Nephron progenitor cell (in vitro differentiated cells): ENCODE data around the gene ANKRD1.
A peak's percentile ranks its signal among the peaks of the same experiment; 100 is the strongest.

ENCODE experiments used
- DNase-seq: peaks from one replicate; pipeline ENCODE4 v3.0.0; 2021
- H3K27ac Mint-ChIP-seq: 2 replicates; pipeline ENCODE4 v1.8.0; 2021; ENCODE audit warnings: mild to moderate bottlenecking, moderate library complexity, mixed read lengths
- H3K27me3 Mint-ChIP-seq: 2 replicates; pipeline ENCODE4 v1.8.0; 2021; ENCODE audit warnings: mild to moderate bottlenecking, low read depth, mixed read lengths; ENCODE audit not compliant: poor library complexity
- H3K36me3 Mint-ChIP-seq: 2 replicates; pipeline ENCODE4 v1.8.0; 2021; ENCODE audit warnings: low read depth, mixed read lengths
- H3K4me1 Mint-ChIP-seq: 2 replicates; pipeline ENCODE4 v1.8.0; 2021; ENCODE audit warnings: mixed read lengths
- H3K4me3 Mint-ChIP-seq: 2 replicates; pipeline ENCODE4 v1.8.0; 2021; ENCODE audit warnings: mild to moderate bottlenecking, moderate library complexity, mixed read lengths
- H3K9me3 Mint-ChIP-seq: 2 replicates; pipeline ENCODE4 v1.8.0; 2021; ENCODE audit warnings: mild to moderate bottlenecking, moderate library complexity, mixed read lengths
- CTCF ChIP-seq: fragments of 200-600 bp; sonication (generic); IDR thresholded peaks from 2 replicates; pipeline ENCODE4 v1.5.0; 2021; ENCODE audit warnings: antibody characterized with exemption

ANKRD1 gene

GRCh38 chr10:90923111-90923731 lies 2.3 kb upstream of the ANKRD1 start:
- Mint-ChIP-seq H3K4me1 (peaks cover 31% of the 10 kb centered on the region), H3K4me3 (no peak overlapping the region), H3K36me3 (no peaks in the 10 kb centered on the region), H3K27me3 (peaks cover 21% of the 10 kb centered on the region), H3K9me3 (no peaks in the 10 kb centered on the region), H3K27ac (no peak overlapping the region)
- no peak for DNase-seq
- TF ChIP-seq CTCF, result no peak

- Mint-ChIP-seq H3K4me1 (peaks cover 26% of the 10 kb centered on the region), H3K4me3 (no peak overlapping the region), H3K27ac (no peak overlapping the region), H3K9me3 (no peaks in the 10 kb centered on the region), H3K27me3 (peaks cover 21% of the 10 kb centered on the region), H3K36me3 (no peaks in the 10 kb centered on the region)
- DNase-seq, result no peak
- no peak for TF ChIP-seq CTCF
These were observed 1.0 kb upstream of the ANKRD1 start for GRCh38 chr10:90921906-90922305.

- Mint-ChIP-seq H3K9me3 (no peaks in the 10 kb centered on the region), H3K4me1 (peaks cover 22% of the 10 kb centered on the region), H3K27me3 (peaks cover 25% of the 10 kb centered on the region), H3K4me3 (peak overlapping the region; percentile 22), H3K36me3 (no peaks in the 10 kb centered on the region), H3K27ac (no peak overlapping the region)
- DNase-seq, result no peak
- no peak for TF ChIP-seq CTCF
These were observed 958 bp downstream of the ANKRD1 start for GRCh38 chr10:90919683-90920574.

- peaks cover 15% of the 10 kb centered on the region for H3K27me3 Mint-ChIP-seq
- H3K4me1 Mint-ChIP-seq, result peaks cover 18% of the 10 kb centered on the region
- TF ChIP-seq CTCF, result no peak
- H3K9me3 Mint-ChIP-seq, result no peaks in the 10 kb centered on the region
- DNase-seq, result no peak
- no peaks in the 10 kb centered on the region for H3K36me3 Mint-ChIP-seq
- H3K27ac Mint-ChIP-seq, result no peak overlapping the region
- H3K4me3 Mint-ChIP-seq, result no peak overlapping the region
These were observed 2.9 kb downstream of the ANKRD1 start for GRCh38 chr10:90917968-90918318.

- Mint-ChIP-seq H3K27ac (no peak overlapping the region), H3K4me3 (no peak overlapping the region), H3K4me1 (peaks cover 21% of the 10 kb centered on the region), H3K9me3 (no peaks in the 10 kb centered on the region), H3K27me3 (peaks cover 10% of the 10 kb centered on the region), H3K36me3 (no peaks in the 10 kb centered on the region)
- no peak for TF ChIP-seq CTCF
- no peak for DNase-seq
These were observed 3.5 kb downstream of the ANKRD1 start for GRCh38 chr10:90917238-90917967.
